H54 (cell line): ENCODE data around the gene TSC22D1.

Experiments used
- DNase-seq: peaks from one replicate; pipeline ENCODE4 v3.0.0; 2011; ENCODE audit warnings: low spot score, mixed read lengths; ENCODE audit not compliant: insufficient read length
- FAIRE-seq: peaks from 3 replicates; lab custom pipeline; 2011; peaks lifted over from hg19 to GRCh38; lab: Jason Lieb, UNC
- POLR2A ChIP-seq: IDR thresholded peaks from 2 replicates; pipeline ENCODE4 v1.6.1; 2011; ENCODE audit warnings: low read depth, mild to moderate bottlenecking, low read length

TSC22D1 gene

DNA sequence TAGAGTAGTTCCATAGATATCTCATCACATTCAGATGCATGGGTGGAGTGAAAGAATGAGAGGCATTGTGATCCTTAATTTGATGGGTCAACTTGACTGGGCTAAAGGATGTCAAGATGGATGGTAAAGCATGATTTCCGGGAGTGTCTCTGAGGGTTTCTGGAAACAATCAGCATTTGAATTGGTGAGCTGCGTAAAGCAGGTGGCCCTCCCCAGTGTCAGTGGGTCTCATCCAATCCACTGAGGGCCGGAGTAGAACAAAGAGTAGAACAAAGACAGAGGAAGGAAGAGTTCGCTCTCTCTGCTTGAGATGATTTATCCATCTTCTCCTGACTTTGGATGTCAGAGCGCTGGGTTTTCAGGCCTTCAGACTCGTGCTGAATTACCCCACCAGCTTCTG is 159.4 kb downstream of the TSC22D1 start:
- FAIRE-seq (no peak), DNase-seq (no peak)
- TF ChIP-seq POLR2A = no peak

DNA sequence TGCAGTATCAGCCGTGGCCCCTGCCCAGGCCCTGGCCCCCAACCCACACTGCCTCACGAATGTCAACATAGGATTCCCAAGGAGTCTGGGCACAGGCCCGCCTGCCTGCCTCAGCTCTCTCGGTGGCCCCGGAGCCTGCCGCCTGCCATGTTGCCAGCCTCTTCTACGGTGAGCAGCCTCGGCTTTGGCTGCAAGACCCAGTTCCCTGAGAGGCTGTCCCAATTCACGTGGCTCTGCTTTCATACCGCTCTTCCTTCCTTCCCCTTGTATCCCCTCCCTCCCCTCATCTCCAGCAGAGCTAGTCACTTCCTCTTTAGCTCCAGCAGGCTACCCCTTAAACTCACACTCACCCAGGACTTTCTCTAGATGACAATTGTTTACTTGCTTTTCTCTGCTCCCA is 159.8 kb downstream of the TSC22D1 start:
- no peak for TF ChIP-seq POLR2A
- DNase-seq = no peak
- no peak for FAIRE-seq

GRCh38 chr13:44415815-44416214 is 160.3 kb downstream of the TSC22D1 start:
- DNase-seq = no peak
- no peak for TF ChIP-seq POLR2A
- FAIRE-seq = no peak

DNA sequence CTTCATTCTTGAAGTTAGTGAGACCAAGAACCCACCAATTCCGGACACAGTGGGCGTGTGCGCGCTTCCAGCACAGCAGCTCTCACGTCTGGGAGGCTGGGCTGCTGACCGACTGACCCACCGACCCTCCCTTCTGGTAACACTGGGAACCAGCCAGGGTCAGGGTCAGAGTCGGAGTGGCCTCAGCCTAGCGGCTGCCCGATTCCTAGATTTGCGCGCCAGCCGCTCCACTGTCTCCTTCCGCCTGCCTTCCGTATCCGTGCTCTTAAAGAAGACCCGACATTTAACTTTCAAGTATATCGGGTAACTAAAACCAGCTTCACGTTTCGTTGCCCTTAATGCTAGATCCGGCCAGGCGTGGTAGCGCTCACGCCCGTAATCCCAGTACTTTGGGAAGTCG is 161.4 kb downstream of the TSC22D1 start:
- FAIRE-seq = no peak
- no peak for TF ChIP-seq POLR2A
- DNase-seq = no peak

GRCh38 chr13:44413095-44413494 is 163.0 kb downstream of the TSC22D1 start:
- DNase-seq = no peak
- FAIRE-seq = no peak
- TF ChIP-seq POLR2A = no peak

DNA sequence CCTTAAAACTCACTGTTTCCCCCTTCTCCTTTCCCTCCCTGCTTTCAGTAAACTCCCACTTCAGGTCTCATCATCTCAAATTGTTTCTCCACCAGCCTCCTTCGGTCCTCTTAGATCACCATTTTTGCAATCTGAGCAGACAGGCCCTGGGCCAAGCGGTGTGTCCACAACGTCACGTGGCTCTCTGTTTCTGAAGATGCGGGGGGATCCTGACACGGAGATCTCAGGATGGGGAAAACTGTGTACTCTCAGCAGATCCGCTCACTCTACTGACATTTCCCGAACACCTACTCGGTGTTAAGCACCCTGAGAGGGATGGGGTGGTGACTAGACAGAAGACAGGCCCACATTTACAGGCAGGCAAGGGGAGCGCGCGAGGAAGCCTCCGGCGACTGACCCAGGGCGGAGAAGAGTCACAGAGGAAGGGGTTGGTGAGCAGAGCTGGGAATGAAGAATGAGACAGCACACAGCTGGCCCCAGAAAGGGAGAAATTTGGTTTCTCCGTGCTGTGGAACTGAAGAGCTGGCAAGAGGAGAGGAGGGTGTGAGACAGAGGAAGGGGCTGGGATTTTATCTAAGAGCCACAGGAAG is 163.7 kb downstream of the TSC22D1 start:
- DNase-seq = no peak
- FAIRE-seq = no peak
- no peak for TF ChIP-seq POLR2A

- no peak for TF ChIP-seq POLR2A
- FAIRE-seq (no peak), DNase-seq (no peak)
These were observed 164.3 kb downstream of the TSC22D1 start for GRCh38 chr13:44411841-44412240.

- no peak for DNase-seq
- TF ChIP-seq POLR2A = no peak
- FAIRE-seq = no peak
These were observed 165.7 kb downstream of the TSC22D1 start for GRCh38 chr13:44410328-44410859.

DNA sequence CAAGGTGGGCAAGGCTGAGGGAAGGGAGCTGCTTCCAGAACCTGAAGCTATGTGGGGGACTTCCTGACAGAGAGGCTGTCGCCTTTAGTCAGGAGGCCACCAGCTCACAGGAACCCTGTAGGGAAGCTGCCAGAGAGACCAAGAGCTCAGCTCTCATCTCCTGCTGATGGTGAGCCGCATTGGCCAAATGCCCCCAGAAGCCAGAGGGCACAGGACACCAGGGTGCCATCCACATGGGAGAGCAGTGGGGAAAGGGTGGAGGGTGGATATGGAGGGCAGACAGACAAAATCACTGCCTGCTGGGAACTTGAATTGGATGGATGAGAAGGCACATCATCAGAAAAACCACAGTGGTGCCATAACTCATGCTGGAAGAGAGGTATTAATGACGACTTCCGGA is 166.5 kb downstream of the TSC22D1 start:
- TF ChIP-seq POLR2A = no peak
- no peak for DNase-seq
- FAIRE-seq = no peak

DNA sequence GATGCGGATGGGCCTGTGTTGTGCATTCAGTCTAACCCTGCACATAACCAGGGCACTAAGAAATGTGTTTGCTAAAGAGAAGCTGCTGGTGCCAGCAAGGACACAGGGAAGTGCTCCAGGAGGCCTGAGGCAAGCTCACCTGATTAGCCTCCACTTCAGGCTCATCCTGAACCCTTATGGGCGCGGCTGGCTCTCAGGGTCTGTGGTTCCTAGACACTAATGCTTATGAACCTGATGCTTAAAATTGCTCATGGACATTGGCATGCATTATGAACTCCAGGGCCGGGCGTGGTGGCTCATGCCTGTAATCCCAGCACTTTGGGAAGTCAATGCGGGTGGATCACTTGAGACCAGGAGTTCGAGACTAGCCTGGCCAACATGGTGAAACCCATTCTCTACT is 168.2 kb downstream of the TSC22D1 start:
- DNase-seq (no peak), FAIRE-seq (no peak)
- no peak for TF ChIP-seq POLR2A

DNA sequence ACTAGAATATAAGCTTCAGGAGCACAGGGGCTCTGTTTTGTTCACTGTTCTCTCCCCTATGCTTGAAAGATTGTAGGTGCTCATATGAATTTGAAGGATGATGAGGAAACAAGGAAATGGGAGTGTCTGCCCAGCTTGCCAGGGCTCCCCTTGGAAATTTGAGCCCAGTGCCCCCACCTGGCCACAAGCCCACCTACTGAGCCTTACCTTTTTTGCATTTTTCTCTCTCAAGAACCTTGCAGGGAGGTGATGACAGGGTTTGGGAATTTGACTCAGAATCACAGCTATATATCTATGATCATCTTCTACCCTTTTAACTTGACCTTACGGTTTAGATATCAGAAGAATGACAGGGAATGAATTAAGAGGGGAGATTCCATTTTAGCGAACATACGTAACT is 168.8 kb downstream of the TSC22D1 start:
- TF ChIP-seq POLR2A = no peak
- FAIRE-seq (no peak), DNase-seq (no peak)

- TF ChIP-seq POLR2A = no peak
- DNase-seq (no peak), FAIRE-seq (no peak)
These were observed 169.5 kb downstream of the TSC22D1 start for GRCh38 chr13:44406617-44407016.

- no peak for FAIRE-seq
- TF ChIP-seq POLR2A = no peak
- no peak for DNase-seq
These were observed 171.6 kb downstream of the TSC22D1 start for GRCh38 chr13:44404261-44405132.

GRCh38 chr13:44403461-44404056 is 172.6 kb downstream of the TSC22D1 start:
- no peak for TF ChIP-seq POLR2A
- DNase-seq (no peak), FAIRE-seq (no peak)
